ENCODE results near the gene ZKSCAN5.

ZKSCAN5 gene

DNA sequence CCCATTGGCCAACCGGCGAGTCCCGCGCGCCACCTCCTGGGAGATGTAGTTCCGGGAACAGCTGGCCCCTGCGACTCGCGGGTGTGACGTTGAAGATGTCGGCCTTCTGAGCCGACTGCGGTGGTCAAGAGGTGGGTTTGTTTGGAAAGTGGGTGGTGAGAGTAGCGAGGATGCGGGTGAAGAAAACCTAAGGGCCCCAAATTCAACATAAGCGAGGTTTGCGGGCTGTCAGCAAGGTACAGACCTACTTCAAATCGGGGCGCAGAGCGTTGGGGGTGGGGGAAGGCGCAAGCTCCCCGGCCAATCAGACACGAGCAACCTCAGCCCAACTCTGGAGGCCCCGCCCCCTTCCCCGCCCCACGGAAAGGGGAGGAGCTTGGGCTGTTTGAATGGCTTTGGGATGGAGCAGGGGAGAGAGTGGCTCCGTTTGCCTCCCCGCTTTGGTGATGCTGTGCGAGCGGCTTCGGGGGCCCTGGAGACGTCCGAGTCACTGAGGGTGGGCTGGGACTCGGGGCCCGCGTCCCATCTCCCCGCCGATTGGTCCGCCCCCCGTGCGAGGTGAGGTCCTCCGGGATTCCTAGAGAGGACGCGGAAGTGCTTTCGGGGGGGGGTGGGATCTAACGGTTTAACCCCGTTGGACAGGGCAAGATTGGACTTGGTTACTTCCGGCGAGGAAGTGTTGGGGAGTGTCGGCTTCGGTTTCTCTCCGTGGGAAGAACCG, at the start of gene ZKSCAN5:
TSS of gene ZKSCAN5 (plus strand) at position 60 of the 721 bp plus-strand sequence. CDS start 1,383 bp downstream, outside the sequence.
- DNase-seq, result peak; percentile 92

DNA sequence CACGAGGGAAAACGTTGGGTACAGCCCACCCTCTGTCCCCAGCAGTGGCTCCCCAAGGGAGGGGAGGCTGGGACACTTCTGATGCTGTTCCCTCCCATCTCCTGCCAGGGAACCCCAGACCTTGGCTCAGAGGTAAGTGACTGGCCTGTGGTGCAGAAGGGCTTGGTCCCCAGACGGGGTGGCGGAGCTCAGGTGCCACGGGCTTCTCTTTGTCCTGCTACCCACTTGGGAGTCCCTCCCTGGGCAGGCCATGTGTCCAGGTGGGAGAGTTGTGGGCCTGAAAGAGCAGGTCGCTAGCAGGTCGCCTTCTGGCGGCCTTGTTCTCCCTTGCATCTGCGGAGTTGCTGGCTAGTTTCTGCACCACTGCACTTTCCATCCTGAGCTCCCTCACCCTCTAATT, 48.6 kb upstream of the ZKSCAN5 start:
- no peak for DNase-seq

DNA sequence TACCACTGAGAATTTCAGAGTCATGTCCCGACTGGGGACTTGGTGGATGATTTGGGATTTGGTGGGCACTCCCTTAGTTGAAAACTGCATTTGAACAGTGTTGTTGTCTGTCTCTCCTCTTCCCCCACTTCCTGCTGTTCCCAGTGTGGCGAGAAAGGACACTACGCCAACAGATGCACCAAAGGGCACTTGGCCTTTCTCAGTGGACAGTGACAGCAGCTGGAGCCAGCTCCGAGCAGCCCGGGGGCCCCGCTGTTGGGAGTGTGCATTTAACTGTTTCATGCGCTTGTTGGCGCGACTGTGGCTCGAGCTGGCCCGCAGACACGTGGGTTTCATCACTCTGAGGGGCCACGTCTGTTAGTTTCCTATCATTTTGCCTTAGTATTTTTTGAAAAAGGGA, 48.2 kb upstream of the ZKSCAN5 start:
- DNase-seq, result no peak

DNA sequence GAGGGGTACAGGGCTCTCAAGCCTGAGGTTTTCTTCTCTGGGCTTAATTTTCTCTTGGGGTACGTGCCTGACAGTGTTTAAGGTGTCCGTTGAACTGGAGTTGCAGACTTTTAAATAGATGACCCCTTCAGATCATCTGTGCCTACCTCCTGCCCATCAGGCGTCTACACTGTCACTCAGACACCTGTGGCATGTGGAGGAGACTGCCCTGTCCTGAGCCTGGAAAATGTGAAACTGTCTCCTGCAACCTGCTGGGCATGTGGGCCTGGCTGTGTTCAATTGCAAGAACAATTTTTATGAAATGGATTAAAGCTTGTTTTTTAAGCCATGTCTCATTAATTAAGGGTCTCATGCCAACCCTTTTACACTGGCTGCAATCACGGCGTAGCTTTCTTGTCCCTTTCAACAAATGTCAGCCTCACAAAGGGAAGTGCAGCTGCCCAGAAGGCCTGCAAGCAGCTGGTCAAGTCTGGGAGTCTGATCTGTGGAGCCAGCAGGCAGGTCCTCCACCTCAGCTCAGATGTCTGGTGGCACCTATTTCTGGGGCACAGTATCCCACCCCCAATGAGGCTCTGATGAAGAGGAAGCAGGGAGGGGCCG, 47.3 kb upstream of the ZKSCAN5 start:
- no peak for DNase-seq

DNA sequence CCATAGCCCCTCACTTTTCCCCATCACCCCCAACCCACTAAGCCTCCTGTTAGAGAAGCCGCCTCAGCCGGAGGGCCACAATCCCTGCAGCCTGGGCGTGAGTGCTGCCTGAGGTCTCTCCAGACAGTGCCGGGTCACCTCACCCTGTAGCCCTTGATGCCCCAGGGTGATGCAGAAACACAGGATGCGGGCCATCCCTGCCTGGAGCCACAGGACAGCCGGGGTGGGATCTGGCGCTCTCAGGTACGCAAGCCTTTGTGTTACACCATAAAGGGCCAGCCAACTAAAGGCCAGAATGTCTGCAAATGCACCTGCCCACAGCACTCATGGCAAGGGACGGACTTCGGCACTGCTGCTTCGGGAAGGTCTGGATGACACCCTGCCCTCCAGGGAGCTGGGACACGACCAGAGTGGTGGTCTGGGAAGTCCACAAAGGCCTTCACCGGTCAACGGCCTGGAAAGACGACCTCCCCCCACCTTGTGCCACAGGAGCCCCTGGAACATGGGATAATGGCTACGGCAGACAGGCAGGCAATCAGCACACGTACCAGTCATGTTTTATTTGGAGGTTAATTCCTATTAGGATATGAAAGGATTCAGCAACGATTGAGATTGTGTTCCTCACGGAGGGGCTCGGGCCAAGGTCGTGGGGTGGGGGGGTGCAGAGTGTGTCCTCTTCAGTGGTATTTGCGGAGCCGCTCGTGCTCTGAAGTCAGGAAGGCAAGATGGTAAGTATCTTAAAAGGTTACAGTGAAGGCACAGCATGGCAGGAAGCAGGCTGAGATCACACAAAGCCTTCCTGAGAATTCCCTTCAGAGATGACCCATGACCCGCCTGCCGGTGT, 46.6 kb upstream of the ZKSCAN5 start:
- no peak for DNase-seq

DNA sequence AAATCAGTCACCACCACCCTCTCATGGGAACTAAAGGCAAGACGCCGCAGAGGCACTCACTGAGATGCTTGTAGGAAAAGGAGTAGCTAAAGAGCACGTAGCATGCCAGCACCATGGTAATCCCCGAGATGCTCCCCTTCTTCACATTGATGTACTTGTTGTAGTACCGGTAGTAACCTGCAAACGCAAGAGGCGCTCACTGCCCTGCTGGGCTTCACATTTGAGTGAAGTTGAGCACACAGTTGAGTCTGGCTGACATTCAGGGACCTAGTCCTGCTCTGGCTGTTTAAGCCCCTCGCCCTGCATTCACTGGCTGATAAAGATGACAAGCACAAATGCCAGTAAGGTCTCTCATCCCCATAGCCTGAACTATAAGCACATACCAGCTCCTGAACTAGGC, 45.4 kb upstream of the ZKSCAN5 start:
- DNase-seq, result no peak

DNA sequence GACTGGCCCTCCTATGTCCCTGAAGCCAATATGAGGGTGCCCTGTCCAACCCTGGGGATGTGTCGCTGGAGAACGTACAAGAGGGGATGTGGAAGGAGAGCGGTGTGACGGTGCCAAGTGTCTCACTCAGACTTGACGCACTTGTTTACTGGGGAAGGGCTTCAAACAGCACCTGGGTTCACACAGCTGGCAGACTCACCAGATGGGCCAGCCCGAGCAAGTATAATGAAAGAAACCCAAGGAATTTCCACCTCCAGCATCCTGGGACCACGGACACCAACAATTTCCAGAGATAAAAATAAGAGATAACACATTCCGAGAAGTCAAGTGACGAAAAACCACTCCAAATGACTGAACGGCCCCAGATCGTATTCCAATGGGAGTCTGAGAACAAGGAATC, 43.8 kb upstream of the ZKSCAN5 start:
- DNase-seq, result no peak

DNA sequence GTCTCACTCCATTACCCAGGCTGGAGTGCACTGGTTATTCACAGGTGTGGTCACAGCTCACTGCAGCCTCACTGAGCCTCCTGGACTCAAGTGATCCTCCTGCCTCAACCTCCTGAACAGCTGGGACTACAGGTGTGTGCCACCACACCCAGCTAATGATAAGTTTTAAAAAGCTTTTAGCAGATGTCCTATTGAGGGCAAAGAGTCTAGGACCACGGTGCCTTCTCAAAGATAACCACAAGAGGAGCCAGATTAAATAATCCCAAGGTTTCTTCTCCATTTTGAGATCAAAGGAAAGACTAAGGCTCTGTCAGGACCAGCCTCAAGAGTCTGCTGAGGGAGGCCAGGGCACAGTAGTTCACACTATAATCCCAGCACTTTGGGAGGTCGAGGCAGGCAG, 43.2 kb upstream of the ZKSCAN5 start:
- no peak for DNase-seq

DNA sequence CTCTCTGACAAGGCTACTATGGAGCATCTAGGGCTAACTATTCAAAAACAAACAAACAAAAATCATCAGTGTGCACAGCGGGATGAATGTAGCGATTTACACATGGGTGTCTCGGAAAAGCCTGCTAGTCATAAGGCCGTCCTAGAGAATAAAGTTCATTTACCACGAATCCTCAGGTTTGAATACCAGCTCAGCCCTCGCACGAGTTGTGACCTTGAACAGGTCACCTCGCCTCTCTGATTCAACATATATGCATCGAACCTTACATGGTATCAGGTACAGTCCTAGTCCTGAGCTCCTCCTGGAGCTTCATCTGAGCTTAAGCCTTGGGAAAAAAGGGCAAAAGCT, 39.1 kb upstream of the ZKSCAN5 start:
- DNase-seq, result no peak

DNA sequence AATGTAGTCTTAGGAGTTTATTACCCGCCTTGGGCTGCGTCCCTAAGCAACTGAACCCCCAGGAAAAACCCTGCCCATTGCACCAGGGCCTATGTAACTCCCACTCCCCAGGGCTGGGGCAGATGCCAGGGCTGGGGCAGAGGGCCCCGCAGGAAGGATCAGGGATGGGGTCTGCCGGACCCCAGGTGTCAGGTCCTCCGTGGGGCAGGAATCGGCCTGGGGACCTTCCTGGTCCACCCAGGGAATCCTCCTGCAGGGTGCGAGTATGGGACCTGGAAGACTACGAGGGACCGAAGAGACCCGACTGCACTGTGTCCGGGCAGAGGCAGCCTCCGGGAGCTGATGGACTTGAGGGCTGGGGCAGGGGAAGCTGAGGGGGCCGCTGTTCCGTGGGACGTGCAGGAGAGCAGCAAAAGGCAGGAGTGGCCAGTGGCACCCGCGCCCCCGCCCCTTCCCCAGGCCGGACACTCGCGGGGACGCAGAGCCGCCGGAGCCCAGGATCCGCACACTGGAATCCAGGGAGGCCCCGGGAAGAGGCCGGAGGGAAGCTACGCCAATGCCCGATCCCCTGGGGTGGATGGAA, 36.0 kb upstream of the ZKSCAN5 start:
- DNase-seq, result no peak

DNA sequence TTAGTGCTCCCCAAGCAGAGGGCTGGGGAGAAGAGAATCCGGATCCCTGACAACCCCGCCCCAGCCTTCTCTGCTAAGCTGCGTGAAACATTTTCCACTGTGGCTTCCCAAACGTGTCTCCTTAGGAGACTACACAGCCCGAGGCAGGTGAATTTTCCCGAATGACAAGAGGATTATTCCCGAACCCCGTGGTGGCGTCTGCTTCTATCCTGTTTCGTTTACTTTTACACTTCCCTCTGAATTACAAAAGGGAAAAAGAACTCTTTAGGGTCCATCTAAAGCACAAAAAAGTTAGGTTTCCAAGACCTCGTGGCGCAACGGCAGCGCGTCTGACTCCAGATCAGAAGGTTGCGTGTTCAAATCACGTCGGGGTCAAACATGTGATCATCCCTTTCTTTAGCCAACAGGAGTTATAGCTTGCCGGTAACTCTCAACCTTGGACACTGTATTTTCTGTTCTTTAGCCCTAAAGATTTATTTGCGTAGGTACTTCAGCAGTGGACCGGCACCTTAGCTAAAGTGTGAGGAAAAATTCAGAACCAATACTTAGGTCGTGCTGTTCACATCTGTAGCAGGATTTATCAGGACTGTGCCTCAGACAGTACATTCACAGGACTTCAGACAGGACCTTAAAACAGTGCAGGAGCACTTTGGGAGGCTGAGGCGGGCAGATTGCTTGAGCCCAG, 34.9 kb upstream of the ZKSCAN5 start:
- no peak for DNase-seq

DNA sequence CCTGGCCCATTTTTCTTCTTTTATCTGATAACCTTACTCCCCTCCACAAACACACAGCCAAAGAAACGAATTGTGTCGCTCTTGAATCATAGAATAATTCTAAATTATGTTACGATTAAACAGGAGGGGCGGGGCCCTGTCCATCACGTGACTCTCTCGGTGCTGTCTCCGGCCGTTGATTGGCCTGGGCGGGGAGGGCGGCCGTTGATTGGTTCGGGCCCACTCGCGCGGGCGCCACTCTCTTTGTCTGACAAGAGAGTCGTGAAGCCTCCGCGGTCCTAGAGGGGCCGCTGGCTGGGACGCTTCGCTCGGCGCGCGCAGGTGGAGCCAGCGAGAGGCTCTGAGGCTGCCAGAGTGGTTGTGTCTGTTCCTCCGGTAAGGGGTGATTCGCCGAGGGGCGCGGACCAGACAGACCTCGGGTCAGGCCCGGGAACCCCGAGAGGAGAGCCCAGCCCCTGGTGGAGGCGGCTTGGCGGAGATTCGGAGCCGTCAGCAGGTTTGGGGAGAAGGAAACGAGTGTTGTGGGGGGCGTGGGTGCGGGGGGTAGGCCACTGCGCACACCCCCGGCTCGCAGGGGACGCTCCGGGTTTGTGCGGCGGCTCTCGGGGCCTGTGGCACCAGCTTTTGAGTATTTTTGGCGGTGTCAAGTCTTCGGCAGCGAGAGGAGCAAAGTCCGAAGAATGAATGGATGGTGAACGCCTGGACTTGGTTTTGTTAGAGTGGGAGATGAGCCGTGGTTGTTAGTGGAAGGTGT, 31.7 kb upstream of the ZKSCAN5 start, which contains the start of gene ZNF789:
TSS of gene ZNF789 (plus strand) at position 330 of the 754 bp plus-strand sequence. CDS start 3,567 bp downstream, outside the sequence.
- DNase-seq, result peak; percentile 83

DNA sequence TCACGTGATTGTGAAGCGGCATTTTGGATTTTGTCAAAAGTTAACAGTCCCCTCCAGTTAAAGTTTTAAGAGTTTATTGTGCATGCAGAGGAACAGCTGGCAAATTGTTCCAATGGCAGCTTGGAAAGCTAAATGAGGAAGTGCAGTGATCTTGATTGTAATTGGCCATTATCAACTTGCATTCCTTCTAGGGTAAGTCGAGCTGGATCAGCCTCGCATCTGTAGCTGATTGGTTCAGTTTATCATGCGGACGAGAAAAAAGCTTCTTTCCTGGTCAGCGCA, 31.2 kb upstream of the ZKSCAN5 start:
- DNase-seq, result no peak

DNA sequence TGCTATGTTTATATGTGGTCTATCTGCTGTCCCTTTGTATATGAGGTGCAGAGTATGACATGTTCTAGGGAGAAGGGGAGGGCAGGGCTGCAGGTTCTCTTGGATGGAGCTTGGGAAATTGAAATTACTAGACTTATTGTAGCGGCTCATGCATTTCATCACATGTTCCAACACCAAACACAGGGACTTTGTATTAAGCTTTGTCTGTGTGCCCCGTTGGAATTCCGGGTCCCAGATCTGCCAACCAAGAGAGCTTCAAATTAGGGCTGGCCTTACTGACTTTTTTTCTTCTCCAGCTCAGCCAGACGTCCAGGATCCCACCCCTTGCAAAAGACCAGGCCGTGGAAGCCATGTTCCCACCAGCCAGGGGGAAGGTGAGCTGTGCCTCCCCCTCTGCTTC, 28.4 kb upstream of the ZKSCAN5 start:
- DNase-seq, result no peak

DNA sequence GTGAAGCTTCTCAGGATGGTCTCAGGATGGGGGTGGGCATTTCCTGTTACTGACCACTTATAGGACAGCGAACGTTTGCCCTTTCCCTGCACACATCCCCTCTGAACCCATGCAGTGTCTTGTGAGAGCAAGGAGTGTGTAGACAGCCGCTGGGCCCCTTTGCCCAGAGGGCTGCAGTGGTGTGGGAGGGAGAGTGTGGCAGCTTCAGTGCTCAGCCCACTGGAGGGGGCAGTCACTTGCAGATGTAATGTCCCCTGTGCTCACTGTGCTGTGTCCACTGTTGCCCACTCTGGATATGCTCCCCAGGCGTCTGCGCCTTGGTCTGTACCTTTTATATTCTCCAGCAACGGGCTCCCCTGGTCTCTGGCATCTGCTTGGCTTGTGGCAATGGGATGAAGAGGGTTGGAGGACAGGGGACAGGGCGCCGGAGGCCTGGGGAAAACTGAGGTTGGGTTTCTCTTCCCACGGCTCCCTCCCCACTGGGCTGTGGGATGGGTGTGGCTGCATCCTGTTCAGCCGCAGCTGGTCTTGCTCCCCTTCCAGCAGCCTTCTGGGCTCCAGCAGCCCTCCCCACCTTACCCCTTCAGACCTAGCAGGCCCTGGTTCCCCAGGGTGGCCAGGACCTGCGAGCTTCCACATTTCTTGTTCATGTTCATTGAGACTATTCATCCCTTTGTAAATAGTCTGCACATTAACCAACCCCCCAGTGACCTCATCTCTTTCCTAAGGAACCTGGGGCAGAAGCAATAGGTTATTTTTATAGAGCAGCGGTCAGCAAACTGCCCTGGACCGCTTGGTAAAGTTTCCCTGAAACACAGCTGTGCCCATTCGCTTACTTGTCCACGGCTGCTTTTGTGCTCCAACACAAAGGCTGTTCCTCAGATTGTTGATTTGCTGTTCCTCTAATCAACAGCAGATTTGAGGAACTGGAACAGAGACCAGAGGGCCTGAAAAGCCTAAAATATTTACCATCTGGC, 25.7 kb upstream of the ZKSCAN5 start:
- no peak for DNase-seq

DNA sequence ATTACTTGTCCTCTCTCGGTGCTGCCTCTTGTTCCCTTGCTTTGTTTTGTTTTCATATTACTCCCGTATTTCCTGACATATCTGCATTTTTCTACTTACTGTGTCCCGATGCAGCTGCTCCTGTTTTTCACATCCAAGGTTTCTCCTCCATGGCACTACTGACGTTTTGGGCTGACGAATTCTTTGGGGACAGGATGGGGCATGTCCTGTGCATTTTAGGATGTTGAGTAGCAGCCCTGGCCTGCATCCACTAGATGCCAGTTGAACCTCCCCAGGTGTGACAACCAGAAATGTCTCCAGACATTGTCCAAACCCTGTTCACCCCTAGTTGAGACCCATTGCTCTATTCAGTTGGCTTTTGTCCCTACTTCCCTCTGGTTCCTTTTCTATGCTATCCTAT, 19.4 kb upstream of the ZKSCAN5 start:
- no peak for DNase-seq

DNA sequence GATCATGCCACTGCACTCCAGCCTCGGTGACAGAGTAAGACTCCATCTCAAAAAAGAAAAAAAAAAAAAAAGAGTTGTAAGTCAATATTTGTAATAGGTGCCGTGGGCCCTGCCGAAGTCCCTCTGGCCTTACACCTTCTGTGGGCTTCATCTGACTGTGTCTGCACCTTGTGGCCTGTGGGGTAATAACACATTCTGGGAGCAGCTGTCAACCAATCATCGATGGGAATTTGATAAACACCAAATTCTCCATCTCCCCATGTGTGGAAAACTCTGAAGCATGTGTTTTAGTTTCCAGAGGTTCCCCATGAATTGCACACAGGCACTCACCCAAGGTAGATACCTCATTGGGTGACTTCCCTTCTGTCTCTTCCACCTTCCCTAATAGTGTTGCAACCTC, 15.2 kb upstream of the ZKSCAN5 start:
- DNase-seq, result no peak

DNA sequence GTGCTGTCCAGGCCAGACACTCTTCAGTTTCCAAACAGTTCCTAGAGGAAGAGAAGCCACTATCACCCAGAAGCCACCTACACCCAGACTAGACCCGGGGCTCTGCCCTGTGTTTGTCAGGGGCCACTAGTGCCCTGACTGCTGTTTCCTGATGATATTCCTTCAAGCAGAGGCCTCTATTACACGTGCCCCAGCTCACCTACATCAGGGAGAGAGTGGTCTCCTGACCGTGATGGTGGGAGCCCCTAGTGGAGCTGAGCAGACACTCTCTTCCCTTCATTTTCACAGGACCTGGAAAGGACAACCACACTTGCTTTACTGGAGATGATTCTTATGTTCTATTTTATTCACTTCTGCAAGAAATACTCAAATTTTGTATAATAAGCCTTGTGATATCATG, 13.6 kb upstream of the ZKSCAN5 start:
- no peak for DNase-seq

DNA sequence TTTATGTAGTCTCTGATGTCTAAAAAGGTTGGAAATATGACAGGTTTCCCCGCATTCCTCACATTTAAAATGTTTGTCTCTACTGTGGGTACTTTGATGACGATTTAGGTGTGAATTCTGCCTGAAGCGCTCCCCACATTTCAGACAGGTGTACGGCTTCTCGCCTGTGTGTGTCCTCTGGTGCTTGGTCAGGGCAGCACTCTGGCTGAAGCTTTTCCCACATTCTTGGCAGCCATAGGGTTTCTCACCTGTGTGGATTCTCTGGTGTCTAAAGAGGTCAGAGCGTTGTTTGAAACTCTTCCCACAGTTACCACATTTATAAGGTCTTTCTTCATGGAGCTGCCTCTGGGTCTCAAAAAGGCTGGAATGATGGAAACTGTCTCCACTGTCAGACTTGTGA, 10.6 kb upstream of the ZKSCAN5 start:
- DNase-seq, result no peak

DNA sequence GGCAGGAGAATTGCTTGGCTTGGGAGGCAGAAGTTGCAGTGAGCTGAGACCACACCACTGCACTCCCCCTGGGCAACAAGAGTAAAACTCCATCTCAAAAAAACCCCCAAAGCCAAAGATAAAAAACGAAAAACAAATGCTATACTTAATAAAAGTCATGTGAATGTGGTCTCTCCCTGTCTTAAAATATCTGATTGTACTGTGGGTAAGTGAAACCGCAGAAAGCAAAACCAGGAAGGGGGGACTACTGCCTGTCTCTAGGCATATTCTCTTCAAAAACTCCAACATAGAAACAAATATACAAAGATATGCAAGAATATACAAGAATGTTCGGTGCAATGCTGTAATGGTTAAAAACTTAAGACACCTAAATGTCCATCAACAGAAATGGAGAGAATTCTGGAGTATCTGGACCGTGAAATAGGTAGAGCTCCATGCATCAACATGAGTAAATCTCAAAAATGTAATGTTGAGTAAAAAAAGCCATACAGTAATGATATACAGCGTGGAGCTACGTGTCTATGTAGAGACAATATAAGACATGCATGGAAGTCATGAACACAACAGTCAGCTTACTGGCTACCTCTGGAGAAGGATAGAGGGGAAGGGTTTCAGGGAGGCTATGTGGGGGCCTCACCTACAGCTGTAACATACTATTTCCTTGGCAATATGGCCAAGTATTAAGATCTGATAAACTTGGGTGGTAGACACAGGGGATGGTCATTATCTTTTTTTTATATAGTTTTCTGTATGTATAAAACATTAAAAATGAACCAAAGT, 6.5 kb upstream of the ZKSCAN5 start:
- no peak for DNase-seq
